ENCODE data around the gene INPP5A. TPM values are rescaled to one million over a fixed set of nuclear protein-coding genes. Genes with fewer than 3 reads are reported as not detected.

Gene INPP5A
- total and polyA plus RNA-seq, 11 donors: 38.6 to 179 (median 102) TPM

DNA sequence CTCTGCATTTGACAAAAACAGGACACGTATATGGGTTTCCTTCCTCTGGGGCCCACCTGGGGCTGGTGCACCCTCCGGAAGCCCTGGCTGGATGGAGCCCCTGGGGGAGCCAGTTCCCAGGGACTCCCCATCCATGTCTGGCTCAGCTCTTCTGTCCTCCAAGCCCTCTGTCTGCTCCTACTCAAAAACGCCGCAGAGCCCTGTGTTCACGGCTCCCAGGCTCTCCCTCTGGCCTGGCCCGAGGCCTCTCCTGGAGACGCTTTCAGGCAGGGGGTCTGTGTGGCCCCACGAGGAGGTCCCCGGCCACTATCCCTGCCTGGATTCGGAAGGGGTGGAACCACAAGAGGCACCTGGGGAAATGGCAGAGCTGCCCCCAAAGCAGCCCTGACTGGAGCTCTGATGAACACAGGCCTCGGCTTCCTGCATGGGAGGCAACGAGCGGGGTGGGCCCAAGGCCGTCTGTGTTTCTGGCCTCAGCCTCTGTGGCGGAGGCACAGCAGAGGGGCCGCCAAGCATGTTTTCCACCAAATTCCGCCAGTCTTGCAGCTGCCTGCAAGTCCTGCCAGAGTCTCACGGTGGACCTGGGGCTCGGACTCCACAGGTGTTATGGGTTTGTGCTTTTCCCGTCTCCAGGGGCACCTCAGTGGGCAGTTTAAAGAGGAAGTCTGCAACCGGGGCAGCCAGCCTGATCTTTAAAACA lies 22.6 kb upstream of the INPP5A start:
- Histone ChIP-seq H3K4me3 (peak overlapping the region in 2 of 12 donors; percentile 35 to 58), H3K27ac (peak overlapping the region; percentile 90 to 99 (median 98)), H3K9me3 (peaks cover 0 to 4% (median 0%) of the 10 kb centered on the region in 12 donors), H3K4me1 (peaks cover 3 to 77% (median 57%) of the 10 kb centered on the region in 12 donors), H3K36me3 (peaks cover 0 to 6% (median 0%) of the 10 kb centered on the region in 9 donors), H3K27me3 (no peaks in the 10 kb centered on the region)
- TF ChIP-seq POLR2A (IDR thresholded peaks at IDR 0.05): no peak
- TF ChIP-seq, protein P1, sequence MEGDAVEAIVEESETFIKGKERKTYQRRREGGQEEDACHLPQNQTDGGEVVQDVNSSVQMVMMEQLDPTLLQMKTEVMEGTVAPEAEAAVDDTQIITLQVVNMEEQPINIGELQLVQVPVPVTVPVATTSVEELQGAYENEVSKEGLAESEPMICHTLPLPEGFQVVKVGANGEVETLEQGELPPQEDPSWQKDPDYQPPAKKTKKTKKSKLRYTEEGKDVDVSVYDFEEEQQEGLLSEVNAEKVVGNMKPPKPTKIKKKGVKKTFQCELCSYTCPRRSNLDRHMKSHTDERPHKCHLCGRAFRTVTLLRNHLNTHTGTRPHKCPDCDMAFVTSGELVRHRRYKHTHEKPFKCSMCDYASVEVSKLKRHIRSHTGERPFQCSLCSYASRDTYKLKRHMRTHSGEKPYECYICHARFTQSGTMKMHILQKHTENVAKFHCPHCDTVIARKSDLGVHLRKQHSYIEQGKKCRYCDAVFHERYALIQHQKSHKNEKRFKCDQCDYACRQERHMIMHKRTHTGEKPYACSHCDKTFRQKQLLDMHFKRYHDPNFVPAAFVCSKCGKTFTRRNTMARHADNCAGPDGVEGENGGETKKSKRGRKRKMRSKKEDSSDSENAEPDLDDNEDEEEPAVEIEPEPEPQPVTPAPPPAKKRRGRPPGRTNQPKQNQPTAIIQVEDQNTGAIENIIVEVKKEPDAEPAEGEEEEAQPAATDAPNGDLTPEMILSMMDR (IDR thresholded peaks at IDR 0.05): no peak
- DNase-seq: peak in 2 of 5 donors; percentile 31 to 62
- 30 to 44% (median 35%) methylated on average over 7 to 21 of the region's 21 CpGs for WGBS, 4 donors
- ATAC-seq: no peak
- intact Hi-C loops (cut with DNase I): loop anchor here in 8 of 10 donors (5.0 to 10.0 kb wide), 6 partner anchors 48 to 120 kb away; partner anchors contain the start of gene PWWP2B (in 1 of the 8)

DNA sequence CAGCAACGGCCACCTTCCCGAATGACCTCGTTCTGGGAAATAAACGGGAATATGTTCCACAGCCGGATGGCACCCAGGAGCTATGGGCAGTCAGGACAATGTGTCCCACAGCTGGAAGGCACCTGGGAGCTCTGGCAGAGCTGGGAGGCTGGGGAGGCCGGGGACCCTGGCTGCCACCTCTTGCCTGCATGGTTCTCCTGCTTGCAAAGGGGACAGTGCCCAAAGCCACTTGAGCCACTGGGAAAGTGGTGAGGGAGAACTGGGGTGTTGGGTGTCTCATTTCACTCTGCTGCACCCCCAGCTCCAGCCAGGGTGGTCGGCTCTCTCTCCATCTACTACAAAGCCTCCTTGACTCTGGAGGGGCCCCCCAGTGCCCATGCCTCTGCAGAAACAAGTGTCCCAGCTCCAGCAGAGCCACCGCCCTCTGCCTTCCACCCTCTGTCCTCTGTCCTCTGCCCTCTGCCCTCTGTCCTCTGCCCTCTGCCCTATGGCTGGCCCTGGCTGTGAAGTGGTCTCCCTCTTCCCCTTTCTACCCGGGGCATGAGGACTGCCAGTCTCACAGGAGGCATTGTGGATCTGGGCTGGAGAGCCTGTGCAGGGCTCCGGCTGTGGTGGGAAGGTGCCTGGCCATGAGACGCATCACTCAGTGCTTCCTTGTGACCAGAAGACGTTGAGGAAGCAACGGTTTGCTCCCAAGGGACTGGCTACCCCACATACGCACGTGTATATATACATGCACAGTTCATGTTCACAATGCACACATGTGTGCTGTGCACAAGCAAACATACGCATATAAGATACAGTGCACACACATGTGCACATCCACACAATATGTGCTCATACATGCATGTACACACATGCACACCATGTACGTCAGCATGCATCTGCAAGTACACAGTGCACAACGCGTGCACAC lies 21.5 kb upstream of the INPP5A start:
- peak in 2 of 5 donors; percentile 18 to 69 for DNase-seq
- H3K36me3 ChIP-seq: peaks cover 0 to 6% (median 0%) of the 10 kb centered on the region in 9 donors
- WGBS, 4 donors: 27 to 32% (median 29%) methylated on average over 17 to 19 of the region's 19 CpGs
- peak overlapping the region; percentile 90 to 99 (median 98) for H3K27ac ChIP-seq
- peaks cover 0 to 4% (median 0%) of the 10 kb centered on the region in 12 donors for H3K9me3 ChIP-seq
- intact Hi-C loops (cut with DNase I): loop anchor here in 8 of 10 donors (2.0 to 10.0 kb wide), 8 partner anchors 49 to 119 kb away; partner anchors contain the start of gene PWWP2B (in 1 of the 8)
- peaks cover 8 to 79% (median 67%) of the 10 kb centered on the region in 12 donors for H3K4me1 ChIP-seq
- no peaks in the 10 kb centered on the region for H3K27me3 ChIP-seq
- no peak for ATAC-seq
- peak overlapping the region in 11 of 12 donors; percentile 8 to 58 (median 45) for H3K4me3 ChIP-seq
- no peak for TF ChIP-seq POLR2A (IDR thresholded peaks at IDR 0.05)
- TF ChIP-seq, protein P1 (IDR thresholded peaks at IDR 0.05): no peak

DNA sequence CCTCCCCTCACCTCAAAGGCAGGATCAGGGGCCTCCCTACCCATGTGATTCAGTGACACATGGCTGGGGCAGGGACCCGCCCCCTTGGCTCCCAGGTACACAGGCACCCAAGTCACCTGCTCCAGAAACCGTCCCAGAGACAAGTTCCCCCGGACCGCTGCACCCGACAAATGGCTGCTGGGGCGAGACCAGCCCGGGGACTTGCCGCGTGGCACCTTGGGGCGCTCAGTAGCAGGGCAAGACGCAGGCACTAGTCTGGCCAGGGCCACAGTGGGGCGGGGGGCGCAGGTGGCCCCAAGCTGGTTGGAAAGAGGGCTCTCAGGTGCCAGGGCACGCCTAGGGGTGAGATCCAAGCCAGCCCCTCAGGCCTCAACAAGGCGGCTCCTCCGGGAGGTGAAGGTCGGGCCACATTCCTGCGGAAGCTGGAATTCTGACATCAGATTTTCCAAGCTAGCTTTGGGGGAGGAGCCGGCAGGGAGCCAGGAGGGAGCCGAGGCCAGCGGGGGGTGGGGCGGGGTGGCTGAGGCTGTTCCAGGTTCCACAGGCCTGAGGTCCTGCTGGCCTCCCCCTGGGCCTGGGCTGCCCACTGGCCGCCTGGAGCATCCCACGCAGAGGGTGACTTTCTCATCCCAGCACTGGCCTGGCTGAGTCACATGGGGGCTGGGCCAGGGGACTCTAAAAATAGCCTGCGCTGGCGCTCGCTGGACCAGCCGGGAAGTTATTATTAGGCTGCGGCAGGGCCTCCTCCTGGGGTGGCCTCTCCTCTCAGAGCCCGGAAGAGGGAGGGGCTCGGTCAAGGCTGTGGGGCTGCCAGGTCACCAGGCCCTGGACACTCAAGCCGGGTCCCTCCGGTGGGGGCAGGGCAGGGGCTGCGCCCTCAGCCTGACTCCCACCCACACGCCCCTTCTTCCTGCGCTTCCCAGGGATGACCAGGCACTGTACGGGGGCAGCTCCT lies 20.5 kb upstream of the INPP5A start:
- peaks cover 8 to 77% (median 68%) of the 10 kb centered on the region in 12 donors for H3K4me1 ChIP-seq
- WGBS, 4 donors: 8 to 18% (median 14%) methylated on average over 8 to 37 of the region's 37 CpGs
- intact Hi-C loops (cut with DNase I): loop anchor here in 9 of 10 donors (1.0 to 10.0 kb wide), 11 partner anchors 20 to 120 kb away; partner anchors contain the start of genes INPP5A (in 2 of the 9) and PWWP2B (in 1 of the 9)

More for the DNA sequence above, 20.5 kb upstream of the INPP5A start:
- no peaks in the 10 kb centered on the region for H3K27me3 ChIP-seq
- ATAC-seq: peak; percentile 84 to 92 (median 90)
- peak overlapping the region; percentile 90 to 99 (median 98) for H3K27ac ChIP-seq
- H3K36me3 ChIP-seq: no peaks in the 10 kb centered on the region
- peak in 1 of 2 donors; percentile 33 for TF ChIP-seq POLR2A (IDR thresholded peaks at IDR 0.05)
- TF ChIP-seq, protein P1 (IDR thresholded peaks at IDR 0.05): no peak
- H3K4me3 ChIP-seq: peak overlapping the region; percentile 8 to 58 (median 42)
- peak; percentile 95 to 98 (median 97) for DNase-seq
- H3K9me3 ChIP-seq: peaks cover 0 to 4% (median 0%) of the 10 kb centered on the region in 12 donors
